ENCODE results near the gene PDE4DIP. TPM values are rescaled to one million over a fixed set of nuclear protein-coding genes. Genes with fewer than 3 reads are reported as not detected.
"Not testable (repeated sequence)": the region's sequence is repeated elsewhere in the genome, so short reads cannot be mapped to it uniquely, and the experiment has no call there.

Gene PDE4DIP
- total RNA-seq, 2 donors from 2014 or later = 17.8 to 33.8 TPM

- not testable (repeated sequence) for H3K4me1 Mint-ChIP-seq (ENCODE audit: low read depth in 2 of 2); H3K36me3 Mint-ChIP-seq; H3K9me3 Mint-ChIP-seq; H3K4me3 Mint-ChIP-seq; H3K27me3 Mint-ChIP-seq; DNase-seq (ENCODE audit: low spot score); H3K27ac Mint-ChIP-seq; ATAC-seq
These were observed 44.4 kb downstream of the PDE4DIP start for GRCh38 chr1:148888597-148888996.

GRCh38 chr1:148889267-148890074 lies 45.2 kb downstream of the PDE4DIP start:
- ATAC-seq; H3K4me1 Mint-ChIP-seq (ENCODE audit: low read depth in 2 of 2); DNase-seq (ENCODE audit: low spot score); H3K27ac Mint-ChIP-seq; H3K27me3 Mint-ChIP-seq; H3K36me3 Mint-ChIP-seq; H3K4me3 Mint-ChIP-seq; H3K9me3 Mint-ChIP-seq: not testable (repeated sequence)

GRCh38 chr1:148890075-148890568 lies 45.9 kb downstream of the PDE4DIP start:
- not testable (repeated sequence) for H3K27me3 Mint-ChIP-seq; H3K9me3 Mint-ChIP-seq; DNase-seq (ENCODE audit: low spot score); H3K4me1 Mint-ChIP-seq (ENCODE audit: low read depth in 2 of 2); H3K27ac Mint-ChIP-seq; H3K36me3 Mint-ChIP-seq; H3K4me3 Mint-ChIP-seq; ATAC-seq

- not testable (repeated sequence) for H3K4me3 Mint-ChIP-seq; H3K4me1 Mint-ChIP-seq (ENCODE audit: low read depth in 2 of 2); ATAC-seq; H3K36me3 Mint-ChIP-seq; H3K9me3 Mint-ChIP-seq; DNase-seq (ENCODE audit: low spot score); H3K27me3 Mint-ChIP-seq; H3K27ac Mint-ChIP-seq
These were observed 50.4 kb downstream of the PDE4DIP start for GRCh38 chr1:148894360-148895352.

- not testable (repeated sequence) for H3K27ac Mint-ChIP-seq; ATAC-seq; H3K4me1 Mint-ChIP-seq (ENCODE audit: low read depth in 2 of 2); H3K36me3 Mint-ChIP-seq; DNase-seq (ENCODE audit: low spot score); H3K27me3 Mint-ChIP-seq; H3K4me3 Mint-ChIP-seq; H3K9me3 Mint-ChIP-seq
These were observed 55.8 kb downstream of the PDE4DIP start for GRCh38 chr1:148900026-148900425.

GRCh38 chr1:148900691-148901090 lies 56.5 kb downstream of the PDE4DIP start:
- H3K27me3 Mint-ChIP-seq; DNase-seq (ENCODE audit: low spot score); H3K4me1 Mint-ChIP-seq (ENCODE audit: low read depth in 2 of 2); ATAC-seq; H3K36me3 Mint-ChIP-seq; H3K27ac Mint-ChIP-seq; H3K4me3 Mint-ChIP-seq; H3K9me3 Mint-ChIP-seq: not testable (repeated sequence)

GRCh38 chr1:148901150-148901952 lies 57.1 kb downstream of the PDE4DIP start:
- not testable (repeated sequence) for H3K36me3 Mint-ChIP-seq; H3K27me3 Mint-ChIP-seq; H3K27ac Mint-ChIP-seq; H3K4me1 Mint-ChIP-seq (ENCODE audit: low read depth in 2 of 2); DNase-seq (ENCODE audit: low spot score); H3K9me3 Mint-ChIP-seq; H3K4me3 Mint-ChIP-seq
- peak; percentile 27 to 40 for ATAC-seq

GRCh38 chr1:148901953-148902341 lies 57.7 kb downstream of the PDE4DIP start:
- not testable (repeated sequence) for H3K27me3 Mint-ChIP-seq; H3K27ac Mint-ChIP-seq; DNase-seq (ENCODE audit: low spot score); H3K36me3 Mint-ChIP-seq; ATAC-seq; H3K4me3 Mint-ChIP-seq; H3K4me1 Mint-ChIP-seq (ENCODE audit: low read depth in 2 of 2); H3K9me3 Mint-ChIP-seq

- not testable (repeated sequence) for H3K36me3 Mint-ChIP-seq; H3K4me1 Mint-ChIP-seq (ENCODE audit: low read depth in 2 of 2); H3K4me3 Mint-ChIP-seq; H3K9me3 Mint-ChIP-seq; H3K27ac Mint-ChIP-seq; DNase-seq (ENCODE audit: low spot score); ATAC-seq; H3K27me3 Mint-ChIP-seq
These were observed 65.1 kb downstream of the PDE4DIP start for GRCh38 chr1:148909219-148909826.

GRCh38 chr1:148911303-148911928 lies 67.2 kb downstream of the PDE4DIP start:
- H3K27me3 Mint-ChIP-seq; H3K27ac Mint-ChIP-seq; H3K4me3 Mint-ChIP-seq; H3K9me3 Mint-ChIP-seq; H3K36me3 Mint-ChIP-seq; ATAC-seq; DNase-seq (ENCODE audit: low spot score); H3K4me1 Mint-ChIP-seq (ENCODE audit: low read depth in 2 of 2): not testable (repeated sequence)

GRCh38 chr1:148916222-148916621 lies 72.0 kb downstream of the PDE4DIP start:
- not testable (repeated sequence) for H3K4me3 Mint-ChIP-seq; H3K36me3 Mint-ChIP-seq; DNase-seq (ENCODE audit: low spot score); H3K27ac Mint-ChIP-seq; H3K4me1 Mint-ChIP-seq (ENCODE audit: low read depth in 2 of 2); ATAC-seq; H3K9me3 Mint-ChIP-seq; H3K27me3 Mint-ChIP-seq

GRCh38 chr1:148916695-148917348 lies 72.6 kb downstream of the PDE4DIP start:
- not testable (repeated sequence) for H3K4me3 Mint-ChIP-seq; H3K4me1 Mint-ChIP-seq (ENCODE audit: low read depth in 2 of 2); H3K9me3 Mint-ChIP-seq; H3K27ac Mint-ChIP-seq; ATAC-seq; DNase-seq (ENCODE audit: low spot score); H3K36me3 Mint-ChIP-seq; H3K27me3 Mint-ChIP-seq

All from natural killer cell treated with Interleukin-12 subunit alpha and Interleukin-12 subunit beta and Interleukin-15 and Interleukin-18, amount 100 ng/mL, for 72 hours (primary cell).